ENCODE data around the gene MACF1.
"Not testable (repeated sequence)": the region's sequence is repeated elsewhere in the genome, so short reads cannot be mapped to it uniquely, and the experiment has no call there.

Gene MACF1

GRCh38 chr1:39473324-39473723 is 268.8 kb downstream of the MACF1 start:
- no peak for DNase-seq (ENCODE audit: low read depth)
- TF ChIP-seq, protein P1, sequence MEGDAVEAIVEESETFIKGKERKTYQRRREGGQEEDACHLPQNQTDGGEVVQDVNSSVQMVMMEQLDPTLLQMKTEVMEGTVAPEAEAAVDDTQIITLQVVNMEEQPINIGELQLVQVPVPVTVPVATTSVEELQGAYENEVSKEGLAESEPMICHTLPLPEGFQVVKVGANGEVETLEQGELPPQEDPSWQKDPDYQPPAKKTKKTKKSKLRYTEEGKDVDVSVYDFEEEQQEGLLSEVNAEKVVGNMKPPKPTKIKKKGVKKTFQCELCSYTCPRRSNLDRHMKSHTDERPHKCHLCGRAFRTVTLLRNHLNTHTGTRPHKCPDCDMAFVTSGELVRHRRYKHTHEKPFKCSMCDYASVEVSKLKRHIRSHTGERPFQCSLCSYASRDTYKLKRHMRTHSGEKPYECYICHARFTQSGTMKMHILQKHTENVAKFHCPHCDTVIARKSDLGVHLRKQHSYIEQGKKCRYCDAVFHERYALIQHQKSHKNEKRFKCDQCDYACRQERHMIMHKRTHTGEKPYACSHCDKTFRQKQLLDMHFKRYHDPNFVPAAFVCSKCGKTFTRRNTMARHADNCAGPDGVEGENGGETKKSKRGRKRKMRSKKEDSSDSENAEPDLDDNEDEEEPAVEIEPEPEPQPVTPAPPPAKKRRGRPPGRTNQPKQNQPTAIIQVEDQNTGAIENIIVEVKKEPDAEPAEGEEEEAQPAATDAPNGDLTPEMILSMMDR (conservative IDR thresholded peaks at IDR 0.05; ENCODE audit: low read length), result no peak
- no peak overlapping the region for H3K4me3 ChIP-seq (ENCODE audit: low read length)

- no peak for DNase-seq (ENCODE audit: low read depth)
- TF ChIP-seq, protein P1 (conservative IDR thresholded peaks at IDR 0.05; ENCODE audit: low read length), result no peak
- H3K4me3 ChIP-seq (ENCODE audit: low read length), result no peak overlapping the region
Observed at GRCh38 chr1:39474810-39475209, 270.3 kb downstream of the MACF1 start.

DNA sequence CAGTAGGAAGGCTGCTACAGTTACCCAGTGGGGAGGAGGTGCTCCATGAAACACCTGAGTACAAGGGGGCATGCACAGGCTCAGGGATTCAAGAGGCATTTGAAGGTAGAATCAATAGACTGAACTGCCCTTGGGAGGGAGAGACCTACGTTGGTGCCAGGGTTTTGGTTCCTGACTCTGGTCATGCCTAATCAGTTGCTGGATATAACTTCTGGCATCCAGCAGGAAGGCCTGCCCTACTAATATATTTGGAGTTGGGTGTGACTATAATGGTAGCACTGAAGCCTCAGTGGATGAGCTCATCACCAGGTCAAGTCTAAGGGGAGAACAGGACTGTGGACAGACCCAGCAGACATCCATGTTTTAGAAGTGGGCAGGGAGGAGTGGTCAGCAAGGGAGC is 271.1 kb downstream of the MACF1 start:
- not testable (repeated sequence) for DNase-seq (ENCODE audit: low read depth); H3K4me3 ChIP-seq (ENCODE audit: low read length)

DNA sequence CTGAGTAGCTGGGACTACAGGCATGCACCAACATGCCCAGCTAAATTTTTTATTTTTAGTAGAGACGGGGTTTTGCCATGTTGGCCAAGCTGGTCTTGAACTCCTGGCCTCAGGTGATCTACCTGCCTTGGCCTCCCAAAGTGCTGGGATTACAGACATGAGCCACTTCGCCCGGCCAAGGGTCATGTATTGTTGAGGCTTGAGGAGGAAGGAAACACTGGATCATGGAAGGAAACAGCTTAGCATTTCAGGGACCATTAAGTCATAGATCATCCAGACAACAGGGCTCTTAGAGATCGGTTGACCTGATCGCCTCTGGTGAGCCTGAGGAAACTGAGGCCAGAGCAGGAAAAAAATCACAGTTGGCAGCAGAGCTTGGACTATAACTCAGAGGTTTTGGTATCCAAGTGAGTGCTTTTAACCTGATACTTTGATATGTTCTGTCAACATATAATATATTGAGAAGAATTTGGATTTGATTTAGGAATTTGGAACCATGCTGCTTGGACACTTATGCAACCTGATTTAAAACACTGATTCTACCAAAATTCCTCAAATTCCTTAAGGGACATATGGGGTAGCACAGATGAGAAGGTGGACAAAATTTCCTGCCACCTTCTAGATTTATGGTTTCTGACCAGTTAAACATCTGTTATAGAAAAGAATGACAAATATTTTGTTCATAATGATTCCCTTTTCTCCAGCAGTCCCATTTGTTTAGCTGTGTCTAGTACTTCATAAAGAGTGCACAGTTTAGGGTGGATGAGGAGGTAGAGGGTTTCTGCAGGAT is 273.8 kb downstream of the MACF1 start:
- no peak overlapping the region for H3K4me3 ChIP-seq (ENCODE audit: low read length)
- DNase-seq (ENCODE audit: low read depth), result peak; percentile 80
- TF ChIP-seq, protein P1 (conservative IDR thresholded peaks at IDR 0.05; ENCODE audit: low read length), result no peak

DNA sequence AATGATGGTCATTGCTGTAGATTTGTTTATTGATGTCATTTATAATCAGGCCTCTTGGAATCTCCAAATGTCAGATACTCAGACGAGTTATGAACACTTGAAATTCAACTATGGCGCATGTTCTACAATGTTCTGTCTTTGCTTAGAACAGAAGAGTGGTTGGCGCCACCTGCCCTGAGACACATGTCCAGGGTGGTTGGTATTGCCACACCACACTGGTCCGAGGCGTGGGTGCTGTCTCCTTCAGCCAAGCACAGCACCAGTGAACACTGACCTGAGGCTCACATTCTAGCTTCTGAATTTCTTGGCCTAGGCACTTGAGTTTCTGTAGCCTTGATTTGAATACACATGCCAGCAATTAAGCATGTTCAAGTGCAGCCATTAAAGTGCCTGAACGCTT is 276.8 kb downstream of the MACF1 start:
- TF ChIP-seq, protein P1 (conservative IDR thresholded peaks at IDR 0.05; ENCODE audit: low read length), result no peak
- no peak for DNase-seq (ENCODE audit: low read depth)
- H3K4me3 ChIP-seq (ENCODE audit: low read length), result no peak overlapping the region

GRCh38 chr1:39483276-39483675 is 278.8 kb downstream of the MACF1 start:
- H3K4me3 ChIP-seq (ENCODE audit: low read length), result no peak overlapping the region
- no peak for DNase-seq (ENCODE audit: low read depth)
- TF ChIP-seq, protein P1 (conservative IDR thresholded peaks at IDR 0.05; ENCODE audit: low read length), result no peak

- H3K4me3 ChIP-seq (ENCODE audit: low read length), result no peak overlapping the region
- TF ChIP-seq, protein P1 (conservative IDR thresholded peaks at IDR 0.05; ENCODE audit: low read length), result no peak
- no peak for DNase-seq (ENCODE audit: low read depth)
Observed at GRCh38 chr1:39484564-39484963, 280.1 kb downstream of the MACF1 start.

Data from AG10803 (cell line).